Adrenal gland (tissue), 12 donors: ENCODE measurements around the gene KLHL14. TPM values are rescaled to one million over a fixed set of nuclear protein-coding genes. Genes with fewer than 3 reads are reported as not detected.

Experiments used
- DNase-seq, 7 donors: peaks; one replicate each; pipeline ENCODE4 v3.0.0-alpha.2; 2019 to 2020
- H3K27ac ChIP-seq, 5 donors: fragments of 200-600 bp; sonication (generic) in 4 of 5; 1 replicate in 3 of 5; 2 replicates in 2 of 5; pipeline versions ENCODE4 v1.5.1 to v1.8.0; 2016 to 2020; ENCODE audit warnings: mild to moderate bottlenecking in 1 of 5
- H3K27me3 ChIP-seq: fragments of 200-600 bp; 2 replicates; pipeline ENCODE4 v1.8.0; 2021
- H3K36me3 ChIP-seq, 2 donors: fragments of 200-600 bp; replicated peaks in 1 of 2; 1 replicate in 1 of 2; 2 replicates in 1 of 2; pipeline versions ENCODE4 v1.5.1 to v1.8.0; 2018 to 2022
- H3K4me1 ChIP-seq, 2 donors: fragments of 200-600 bp; replicated peaks in 1 of 2; 1 replicate in 1 of 2; 2 replicates in 1 of 2; pipeline versions ENCODE4 v1.5.1 to v1.8.0; 2018 to 2021
- H3K4me3 ChIP-seq, 4 donors: fragments of 200-600 bp; sonication (generic) in 3 of 4; one replicate each; pipeline ENCODE4 v1.5.1; 2016 to 2018
- H3K9me3 ChIP-seq, 3 donors: fragments of 200-600 bp; sonication (generic) in 1 of 3; replicated peaks in 1 of 3; 1 replicate in 2 of 3; 2 replicates in 1 of 3; pipeline versions ENCODE4 v1.5.1 to v1.8.0; 2016 to 2021
- CTCF ChIP-seq, 6 experiments: fragments of 450-650 bp in 4 of 6; fragments of 200-600 bp in 2 of 6; sonication (generic) in 1 of 6; IDR thresholded peaks; 1 replicate in 5 of 6; 2 replicates in 1 of 6; pipeline versions ENCODE4 v1.5.1 to v1.8.0; 2016 to 2021; ENCODE audit warnings: antibody characterized with exemption in 6 of 6, mild to moderate bottlenecking in 2 of 6, moderate library complexity in 1 of 6
- POLR2A ChIP-seq, 2 donors: fragments of 450-650 bp; IDR thresholded peaks; one replicate each; pipeline ENCODE4 v1.6.1; 2017; ENCODE audit warnings: antibody characterized with exemption in 2 of 2, mild to moderate bottlenecking in 2 of 2, moderate library complexity in 1 of 2
- WGBS, 4 donors: extraction: QIAGEN DNeasy Blood & Tissue Kit in 2 of 4; methylation state at CpG; one replicate each; pipeline versions ENCODE4 v1.1.5 to v1.1.7; 2013 to 2017; 5-methylcytosine and 5-hydroxymethylcytosine counted together
- intact Hi-C, 2 donors: fragments of 100-400 bp; cut with DNase I; formaldehyde crosslinking; loops; one replicate each; pipeline versions ENCODE4 v1.14.1 to v1.15.0; 2022 to 2023
- polyA plus RNA-seq, 3 donors: library from polyadenylated mRNA; stranded (reverse); fragments of 200-250 nt in 2 of 3; fragments of 350-450 nt in 1 of 3; fragmentation: Illumina TruSeq in 1 of 3; extraction: RNeasy Lipid Tissue Mini Kit (QIAGEN cat#74804) in 1 of 3; gene quantifications; one replicate each; pipeline ENCODE4 v1.2.3, GENCODE V29; 2013 to 2014
- total RNA-seq, 9 donors: library from RNA; depleted of rRNA in 4 of 9; stranded (reverse); fragments of >200 nt in 4 of 9; fragments of 120-200 nt in 1 of 9; fragmentation: NEBNext Ultra II Directional in 1 of 9; extraction: Animal tissue kit (Norgen Biotek cat#: 25700) in 1 of 9; gene quantifications; one replicate each; pipeline versions ENCODE4 v1.1.0 to v1.2.4, GENCODE V29; 2013 to 2023
- donor health status: healthy with polysubstance abuse.
- donor health status: Bipolar disorder and iron deficiency.
- donor health status: DM: yes; HTN: yes; CAD: no.
- donor health status: DM: no; HTN: no; CAD: no.
- donor health status: DM: no; HTN: no; CAD: no.
- donor health status: DM: yes; HTN: yes; CAD: no.

Gene KLHL14
- total and polyA plus RNA-seq, 12 donors: 0.10 to 4.5 (median 0.32) TPM; not detected in 3

- intact Hi-C loops: no loop called here
- Histone ChIP-seq H3K27me3 (peaks cover 20% of the 10 kb centered on the region), H3K27ac (no peak overlapping the region), H3K36me3 (no peaks in the 10 kb centered on the region), H3K4me1 (peaks cover 0 to 11% of the 10 kb centered on the region in 2 donors), H3K9me3 (no peaks in the 10 kb centered on the region), H3K4me3 (no peak overlapping the region)
- TF ChIP-seq CTCF (IDR thresholded peaks at IDR 0.05) (no peak), POLR2A (IDR thresholded peaks at IDR 0.05) (no peak)
- DNase-seq: no peak
These were observed 524 bp upstream of the KLHL14 start for GRCh38 chr18:32773382-32773712.

GRCh38 chr18:32771871-32772580 is 797 bp downstream of the KLHL14 start:
- no peak overlapping the region for H3K27ac ChIP-seq

GRCh38 chr18:32771169-32771751 is 1.6 kb downstream of the KLHL14 start:
- DNase-seq: peak in 1 of 7 donors; percentile 30
- peak overlapping the region in 1 of 5 donors; percentile 10 for H3K27ac ChIP-seq
- WGBS, 4 donors: 0 to 1% (median 1%) methylated on average over 25 to 37 of the region's 37 CpGs
- peaks cover 20% of the 10 kb centered on the region for H3K27me3 ChIP-seq
- H3K4me1 ChIP-seq: peaks cover 0 to 11% of the 10 kb centered on the region in 2 donors
- intact Hi-C loops: no loop called here
- TF ChIP-seq POLR2A (IDR thresholded peaks at IDR 0.05) (no peak), CTCF (IDR thresholded peaks at IDR 0.05) (no peak)
- H3K4me3 ChIP-seq: peak overlapping the region in 2 of 4 donors; percentile 2 to 48
- H3K9me3 ChIP-seq: no peaks in the 10 kb centered on the region
- no peaks in the 10 kb centered on the region for H3K36me3 ChIP-seq

More at GRCh38 chr18:32771871-32772580, 797 bp downstream of the KLHL14 start:
- Histone ChIP-seq H3K27me3 (peaks cover 20% of the 10 kb centered on the region), H3K9me3 (no peaks in the 10 kb centered on the region), H3K4me3 (peak overlapping the region in 1 of 4 donors; percentile 48), H3K36me3 (no peaks in the 10 kb centered on the region), H3K4me1 (peaks cover 0 to 11% of the 10 kb centered on the region in 2 donors)
- DNase-seq: peak in 1 of 7 donors; percentile 9
- WGBS, 4 donors: 3 to 8% (median 4%) methylated on average over 12 to 50 of the region's 50 CpGs
- TF ChIP-seq CTCF (IDR thresholded peaks at IDR 0.05): no peak
- TF ChIP-seq POLR2A (IDR thresholded peaks at IDR 0.05): no peak
- intact Hi-C loops: no loop called here

- DNase-seq: no peak
- peaks cover 20% of the 10 kb centered on the region for H3K27me3 ChIP-seq
- TF ChIP-seq POLR2A (IDR thresholded peaks at IDR 0.05): no peak
- no peak for TF ChIP-seq CTCF (IDR thresholded peaks at IDR 0.05)
- peaks cover 0 to 11% of the 10 kb centered on the region in 2 donors for H3K4me1 ChIP-seq
- peak overlapping the region in 2 of 4 donors; percentile 2 to 48 for H3K4me3 ChIP-seq
- H3K9me3 ChIP-seq: no peaks in the 10 kb centered on the region
- H3K27ac ChIP-seq: peak overlapping the region in 1 of 5 donors; percentile 10
- WGBS, 4 donors: 0 to 11% (median 6%) methylated on average over 2 to 34 of the region's 34 CpGs
- intact Hi-C loops: no loop called here
- no peaks in the 10 kb centered on the region for H3K36me3 ChIP-seq
These were observed 2.1 kb downstream of the KLHL14 start for GRCh38 chr18:32770666-32771168.
